ENCODE measurements around the gene KIR3DL1.

Gene KIR3DL1

DNA sequence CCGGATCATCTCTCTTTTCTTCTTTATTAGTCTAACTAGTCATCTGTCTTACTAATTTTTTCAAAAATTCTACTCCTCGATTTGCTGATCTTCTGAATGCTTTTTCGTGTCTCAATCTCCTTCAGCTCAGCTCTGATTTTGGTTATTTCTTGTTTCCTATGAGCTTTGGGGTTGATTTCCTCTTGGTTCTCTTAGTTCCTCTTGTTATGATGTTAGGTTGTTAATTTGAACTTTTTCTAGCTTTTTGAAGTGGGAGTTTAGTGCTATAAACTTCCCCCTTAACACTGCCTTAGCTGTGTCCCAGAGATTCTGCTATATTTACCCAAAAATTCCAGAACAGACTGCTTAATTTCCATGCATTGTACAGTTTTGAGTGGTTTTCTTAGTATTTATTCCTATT lies 61.2 kb downstream of the KIR3DL1 start:
- in situ Hi-C loops (cut with MboI; ENCODE audit: low pct_unique_long_range_greater_than_20kb, low sequenced_read_pairs, unreplicated experiment), result no loop called here
- DNase-seq (ENCODE audit: low spot score), result no peak
- TF ChIP-seq, protein P1, sequence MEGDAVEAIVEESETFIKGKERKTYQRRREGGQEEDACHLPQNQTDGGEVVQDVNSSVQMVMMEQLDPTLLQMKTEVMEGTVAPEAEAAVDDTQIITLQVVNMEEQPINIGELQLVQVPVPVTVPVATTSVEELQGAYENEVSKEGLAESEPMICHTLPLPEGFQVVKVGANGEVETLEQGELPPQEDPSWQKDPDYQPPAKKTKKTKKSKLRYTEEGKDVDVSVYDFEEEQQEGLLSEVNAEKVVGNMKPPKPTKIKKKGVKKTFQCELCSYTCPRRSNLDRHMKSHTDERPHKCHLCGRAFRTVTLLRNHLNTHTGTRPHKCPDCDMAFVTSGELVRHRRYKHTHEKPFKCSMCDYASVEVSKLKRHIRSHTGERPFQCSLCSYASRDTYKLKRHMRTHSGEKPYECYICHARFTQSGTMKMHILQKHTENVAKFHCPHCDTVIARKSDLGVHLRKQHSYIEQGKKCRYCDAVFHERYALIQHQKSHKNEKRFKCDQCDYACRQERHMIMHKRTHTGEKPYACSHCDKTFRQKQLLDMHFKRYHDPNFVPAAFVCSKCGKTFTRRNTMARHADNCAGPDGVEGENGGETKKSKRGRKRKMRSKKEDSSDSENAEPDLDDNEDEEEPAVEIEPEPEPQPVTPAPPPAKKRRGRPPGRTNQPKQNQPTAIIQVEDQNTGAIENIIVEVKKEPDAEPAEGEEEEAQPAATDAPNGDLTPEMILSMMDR (IDR thresholded peaks at IDR 0.05; ENCODE audit: extremely low read depth, insufficient read depth, missing control alignments), result no peak
